Non-pigmented ciliary epithelial cell (primary cell): ENCODE results near the gene SHLD1.
A peak's percentile ranks its signal among the peaks of the same experiment; 100 is the strongest.
"Not testable (repeated sequence)": the region's sequence is repeated elsewhere in the genome, so short reads cannot be mapped to it uniquely, and the experiment has no call there.

ENCODE experiments used
- DNase-seq: peaks from one replicate; pipeline ENCODE4 v3.0.0-alpha.2; 2010; ENCODE audit warnings: low read depth

Gene SHLD1

GRCh38 chr20:5749952-5750779, at the start of gene SHLD1:
TSS of gene SHLD1 (plus strand) at chr20:5750401. CDS start at chr20:5772866, 22,465 bp downstream.
- DNase-seq: peak; percentile 53

- not testable (repeated sequence) for DNase-seq
These were observed 47.9 kb upstream of the SHLD1 start for GRCh38 chr20:5702339-5702738.

- no peak for DNase-seq
These were observed 46.5 kb upstream of the SHLD1 start for GRCh38 chr20:5703681-5704101.

- DNase-seq: no peak
These were observed 44.4 kb upstream of the SHLD1 start for GRCh38 chr20:5705827-5706226.

GRCh38 chr20:5706797-5707196, 43.4 kb upstream of the SHLD1 start:
- no peak for DNase-seq

GRCh38 chr20:5710551-5710950, 39.6 kb upstream of the SHLD1 start:
- no peak for DNase-seq

GRCh38 chr20:5714261-5715041, 35.8 kb upstream of the SHLD1 start:
- DNase-seq: no peak

- no peak for DNase-seq
These were observed 34.9 kb upstream of the SHLD1 start for GRCh38 chr20:5715071-5715841.

- no peak for DNase-seq
These were observed 33.2 kb upstream of the SHLD1 start for GRCh38 chr20:5716953-5717352.

GRCh38 chr20:5718896-5719595, 31.2 kb upstream of the SHLD1 start:
- no peak for DNase-seq

GRCh38 chr20:5719861-5720403, 30.3 kb upstream of the SHLD1 start:
- DNase-seq: no peak

- DNase-seq: no peak
These were observed 29.5 kb upstream of the SHLD1 start for GRCh38 chr20:5720696-5721095.

- not testable (repeated sequence) for DNase-seq
These were observed 28.8 kb upstream of the SHLD1 start for GRCh38 chr20:5721356-5721755.

GRCh38 chr20:5722927-5723326, 27.3 kb upstream of the SHLD1 start:
- no peak for DNase-seq

- DNase-seq: not testable (repeated sequence)
These were observed 25.1 kb upstream of the SHLD1 start for GRCh38 chr20:5725183-5725463.

- DNase-seq: no peak
These were observed 23.1 kb upstream of the SHLD1 start for GRCh38 chr20:5727018-5727515.

- DNase-seq: no peak
These were observed 20.9 kb upstream of the SHLD1 start for GRCh38 chr20:5729348-5729747.

GRCh38 chr20:5730131-5730530, 20.1 kb upstream of the SHLD1 start:
- DNase-seq: no peak

GRCh38 chr20:5731753-5732366, 18.3 kb upstream of the SHLD1 start:
- no peak for DNase-seq

- no peak for DNase-seq
These were observed 15.6 kb upstream of the SHLD1 start for GRCh38 chr20:5734602-5735001.
